Stimulated activated CD4-positive, alpha-beta T cell treated with anti-CD3 and anti-CD28 coated beads, TNF-alpha, amount 100 ng/mL, for 1 hour (primary cell): ENCODE data around the gene GLRX3.

Source experiments
- DNase-seq, 3 donors: peaks; one replicate each; pipeline ENCODE4 v3.0.0-alpha.2; 2020; ENCODE audit warnings: low read depth in 3 of 3, low spot score in 1 of 3

Gene GLRX3

GRCh38 chr10:130203626-130204025, 67.4 kb downstream of the GLRX3 start:
- DNase-seq = no peak

- no peak for DNase-seq
These were observed 70.1 kb downstream of the GLRX3 start for GRCh38 chr10:130206216-130206737.

GRCh38 chr10:130207205-130207604, 71.0 kb downstream of the GLRX3 start:
- no peak for DNase-seq

GRCh38 chr10:130208807-130209206, 72.6 kb downstream of the GLRX3 start:
- DNase-seq = no peak

- no peak for DNase-seq
These were observed 76.6 kb downstream of the GLRX3 start for GRCh38 chr10:130212746-130213145.

- no peak for DNase-seq
These were observed 77.3 kb downstream of the GLRX3 start for GRCh38 chr10:130213286-130214080.

- DNase-seq = no peak
These were observed 78.2 kb downstream of the GLRX3 start for GRCh38 chr10:130214431-130214830.

GRCh38 chr10:130215151-130215930, 79.2 kb downstream of the GLRX3 start:
- DNase-seq = no peak

- DNase-seq = no peak
These were observed 79.7 kb downstream of the GLRX3 start for GRCh38 chr10:130215931-130216231.

- DNase-seq = no peak
These were observed 82.0 kb downstream of the GLRX3 start for GRCh38 chr10:130218181-130218641.

GRCh38 chr10:130218936-130219335, 82.7 kb downstream of the GLRX3 start:
- no peak for DNase-seq

- DNase-seq = no peak
These were observed 84.3 kb downstream of the GLRX3 start for GRCh38 chr10:130220251-130221185.

- DNase-seq = no peak
These were observed 85.5 kb downstream of the GLRX3 start for GRCh38 chr10:130221456-130222375.

- DNase-seq = no peak
These were observed 86.2 kb downstream of the GLRX3 start for GRCh38 chr10:130222381-130222780.

- DNase-seq = no peak
These were observed 88.0 kb downstream of the GLRX3 start for GRCh38 chr10:130224228-130224627.

- DNase-seq = no peak
These were observed 89.8 kb downstream of the GLRX3 start for GRCh38 chr10:130226012-130226411.

- DNase-seq = no peak
These were observed 91.7 kb downstream of the GLRX3 start for GRCh38 chr10:130227883-130228282.
